HL-60 (cell line): ENCODE measurements around the gene IWS1.
A peak's percentile ranks its signal among the peaks of the same experiment; 100 is the strongest.
"Not testable (repeated sequence)": the region's sequence is repeated elsewhere in the genome, so short reads cannot be mapped to it uniquely, and the experiment has no call there.

Experiments
- DNase-seq, 2 experiments: peaks; one replicate each; pipeline ENCODE4 v3.0.0-alpha.2; 2010 to 2020; ENCODE audit warnings: low read depth in 1 of 2, low spot score in 1 of 2
- H3K27ac ChIP-seq: fragments of 250-450 bp; sonication (Bioruptor Pico); replicated peaks from 2 replicates; pipeline ENCODE4 v1.5.1; 2020; ENCODE audit warnings: mild to moderate bottlenecking, moderate library complexity
- H3K27me3 ChIP-seq: fragments of 250-450 bp; sonication (Bioruptor Pico); 2 replicates; pipeline ENCODE4 v1.5.1; 2021; ENCODE audit warnings: mild to moderate bottlenecking, moderate library complexity; ENCODE audit not compliant: insufficient read depth, poor library complexity, severe bottlenecking
- H3K4me3 ChIP-seq: replicated peaks from 2 replicates; pipeline ENCODE4 v1.5.1; 2011; ENCODE audit warnings: mild to moderate bottlenecking, control low read depth, low read length; ENCODE audit not compliant: insufficient read depth
- GABPA ChIP-seq: IDR thresholded peaks from 2 replicates; pipeline ENCODE4 v1.6.1; 2012; ENCODE audit warnings: low read depth
- POLR2AphosphoS5 ChIP-seq: IDR thresholded peaks from 2 replicates; pipeline ENCODE4 v1.6.1; 2012; ENCODE audit warnings: low read depth
- SPI1 ChIP-seq: IDR thresholded peaks from 2 replicates; pipeline ENCODE4 v1.6.1; 2012; ENCODE audit warnings: low read depth, mild to moderate bottlenecking, borderline replicate concordance
- TF ChIP-seq, protein P1 (sequence below): IDR thresholded peaks from 2 replicates; pipeline ENCODE4 v1.6.1; 2012; ENCODE audit warnings: low read depth; ENCODE audit not compliant: insufficient replicate concordance
- TF ChIP-seq, protein P2 (sequence below): IDR thresholded peaks from one replicate; pipeline ENCODE4 v1.5.1; 2011; ENCODE audit warnings: low read length, control low read depth, inconsistent platforms; ENCODE audit not compliant: insufficient read depth

The IWS1 gene

DNA sequence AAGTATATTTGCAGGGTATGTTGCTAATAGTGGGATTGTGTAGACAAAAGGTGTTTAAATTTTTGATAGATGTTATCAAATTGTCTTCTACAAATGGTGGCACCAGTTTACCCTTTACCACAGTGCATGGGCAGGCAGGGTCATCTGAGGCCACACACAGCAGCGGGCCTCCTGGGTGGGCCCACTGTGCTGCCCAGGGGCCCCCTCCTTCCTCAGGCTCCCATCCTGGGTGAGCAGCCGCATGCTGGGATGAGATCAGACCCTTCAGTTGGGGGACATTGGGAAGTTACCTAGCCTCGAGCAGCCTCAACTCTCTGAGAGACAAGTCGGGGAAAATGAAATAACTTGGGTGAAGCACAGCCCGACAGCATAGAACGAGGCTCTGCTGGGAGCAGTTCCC, 18.9 kb upstream of the IWS1 start:
- Histone ChIP-seq H3K27me3 (no peaks in the 10 kb centered on the region), H3K4me3 (no peak overlapping the region), H3K27ac (no peak overlapping the region)
- no peak for DNase-seq
- no peak for TF ChIP-seq POLR2AphosphoS5
- peak; percentile 6; the same call in 1 of the 2 replicates for TF ChIP-seq SPI1

GRCh38 chr2:127543013-127543501, 16.8 kb upstream of the IWS1 start:
- TF ChIP-seq SPI1 = peak; percentile 72; the same call in 1 of the 2 replicates
- H3K27me3 ChIP-seq, H3K4me3 ChIP-seq, DNase-seq, H3K27ac ChIP-seq: not testable (repeated sequence)

- DNase-seq = no peak
- TF ChIP-seq GABPA (no peak), POLR2AphosphoS5 (no peak)
- TF ChIP-seq, protein P1, sequence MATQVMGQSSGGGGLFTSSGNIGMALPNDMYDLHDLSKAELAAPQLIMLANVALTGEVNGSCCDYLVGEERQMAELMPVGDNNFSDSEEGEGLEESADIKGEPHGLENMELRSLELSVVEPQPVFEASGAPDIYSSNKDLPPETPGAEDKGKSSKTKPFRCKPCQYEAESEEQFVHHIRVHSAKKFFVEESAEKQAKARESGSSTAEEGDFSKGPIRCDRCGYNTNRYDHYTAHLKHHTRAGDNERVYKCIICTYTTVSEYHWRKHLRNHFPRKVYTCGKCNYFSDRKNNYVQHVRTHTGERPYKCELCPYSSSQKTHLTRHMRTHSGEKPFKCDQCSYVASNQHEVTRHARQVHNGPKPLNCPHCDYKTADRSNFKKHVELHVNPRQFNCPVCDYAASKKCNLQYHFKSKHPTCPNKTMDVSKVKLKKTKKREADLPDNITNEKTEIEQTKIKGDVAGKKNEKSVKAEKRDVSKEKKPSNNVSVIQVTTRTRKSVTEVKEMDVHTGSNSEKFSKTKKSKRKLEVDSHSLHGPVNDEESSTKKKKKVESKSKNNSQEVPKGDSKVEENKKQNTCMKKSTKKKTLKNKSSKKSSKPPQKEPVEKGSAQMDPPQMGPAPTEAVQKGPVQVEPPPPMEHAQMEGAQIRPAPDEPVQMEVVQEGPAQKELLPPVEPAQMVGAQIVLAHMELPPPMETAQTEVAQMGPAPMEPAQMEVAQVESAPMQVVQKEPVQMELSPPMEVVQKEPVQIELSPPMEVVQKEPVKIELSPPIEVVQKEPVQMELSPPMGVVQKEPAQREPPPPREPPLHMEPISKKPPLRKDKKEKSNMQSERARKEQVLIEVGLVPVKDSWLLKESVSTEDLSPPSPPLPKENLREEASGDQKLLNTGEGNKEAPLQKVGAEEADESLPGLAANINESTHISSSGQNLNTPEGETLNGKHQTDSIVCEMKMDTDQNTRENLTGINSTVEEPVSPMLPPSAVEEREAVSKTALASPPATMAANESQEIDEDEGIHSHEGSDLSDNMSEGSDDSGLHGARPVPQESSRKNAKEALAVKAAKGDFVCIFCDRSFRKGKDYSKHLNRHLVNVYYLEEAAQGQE = no peak
- TF ChIP-seq, protein P2, sequence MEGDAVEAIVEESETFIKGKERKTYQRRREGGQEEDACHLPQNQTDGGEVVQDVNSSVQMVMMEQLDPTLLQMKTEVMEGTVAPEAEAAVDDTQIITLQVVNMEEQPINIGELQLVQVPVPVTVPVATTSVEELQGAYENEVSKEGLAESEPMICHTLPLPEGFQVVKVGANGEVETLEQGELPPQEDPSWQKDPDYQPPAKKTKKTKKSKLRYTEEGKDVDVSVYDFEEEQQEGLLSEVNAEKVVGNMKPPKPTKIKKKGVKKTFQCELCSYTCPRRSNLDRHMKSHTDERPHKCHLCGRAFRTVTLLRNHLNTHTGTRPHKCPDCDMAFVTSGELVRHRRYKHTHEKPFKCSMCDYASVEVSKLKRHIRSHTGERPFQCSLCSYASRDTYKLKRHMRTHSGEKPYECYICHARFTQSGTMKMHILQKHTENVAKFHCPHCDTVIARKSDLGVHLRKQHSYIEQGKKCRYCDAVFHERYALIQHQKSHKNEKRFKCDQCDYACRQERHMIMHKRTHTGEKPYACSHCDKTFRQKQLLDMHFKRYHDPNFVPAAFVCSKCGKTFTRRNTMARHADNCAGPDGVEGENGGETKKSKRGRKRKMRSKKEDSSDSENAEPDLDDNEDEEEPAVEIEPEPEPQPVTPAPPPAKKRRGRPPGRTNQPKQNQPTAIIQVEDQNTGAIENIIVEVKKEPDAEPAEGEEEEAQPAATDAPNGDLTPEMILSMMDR = no peak
- Histone ChIP-seq H3K4me3 (no peak overlapping the region), H3K27ac (no peak overlapping the region), H3K27me3 (no peaks in the 10 kb centered on the region)
These were observed 15.9 kb upstream of the IWS1 start for GRCh38 chr2:127542231-127542630.

DNA sequence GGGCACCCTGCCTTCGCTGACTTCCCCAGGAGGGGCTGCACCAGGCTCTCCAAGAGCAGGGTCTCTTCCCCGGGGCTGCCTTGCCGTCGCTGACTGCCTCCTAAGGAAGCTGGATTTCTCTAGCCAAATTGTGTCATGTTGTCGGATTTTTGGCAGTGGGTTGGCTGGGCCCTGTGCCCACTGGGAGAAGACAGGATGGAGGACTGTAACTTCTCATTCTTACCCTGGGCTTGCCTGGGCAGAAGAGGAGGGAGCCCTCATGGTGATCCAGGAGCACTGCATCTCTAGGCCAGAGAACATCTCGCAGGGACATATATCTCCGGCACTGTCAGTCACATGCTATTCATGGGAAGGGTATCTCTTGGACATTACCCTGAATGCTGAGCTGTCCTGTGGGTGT, 15.5 kb upstream of the IWS1 start:
- TF ChIP-seq, protein P2 = no peak
- TF ChIP-seq POLR2AphosphoS5 (no peak), GABPA (no peak), SPI1 (no peak)
- TF ChIP-seq, protein P1 = no peak
- no peak for DNase-seq
- no peak overlapping the region for H3K27ac ChIP-seq
- no peak overlapping the region for H3K4me3 ChIP-seq
- H3K27me3 ChIP-seq = no peaks in the 10 kb centered on the region

DNA sequence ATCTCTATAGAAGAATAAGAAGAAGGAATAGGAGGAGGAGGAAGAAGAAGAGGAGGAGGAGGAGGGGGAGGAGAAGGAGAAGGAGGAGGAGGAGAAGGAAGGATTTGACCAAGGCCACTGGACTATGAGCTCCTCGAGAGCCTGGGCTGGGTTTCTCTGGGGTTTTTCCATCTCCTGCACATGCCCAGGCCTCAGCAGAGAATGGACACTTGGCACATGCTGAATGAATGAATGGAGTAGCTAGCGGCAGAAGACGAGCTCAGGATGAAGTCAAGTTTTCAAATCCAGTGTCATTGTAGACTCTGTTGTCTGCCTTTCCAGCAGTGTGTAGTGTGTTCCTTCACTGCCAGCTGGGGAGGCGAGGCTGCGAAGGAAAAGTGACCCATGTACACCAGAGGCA, 11.4 kb upstream of the IWS1 start:
- no peak for DNase-seq
- Histone ChIP-seq H3K4me3 (no peak overlapping the region), H3K27me3 (no peaks in the 10 kb centered on the region), H3K27ac (no peak overlapping the region)
- TF ChIP-seq POLR2AphosphoS5 (no peak), GABPA (no peak), SPI1 (no peak)
- TF ChIP-seq, protein P1 = no peak
- TF ChIP-seq, protein P2 = no peak
